NCI-H526 (cell line): ENCODE measurements around the gene NETO2.
"Not testable (repeated sequence)": the region's sequence is repeated elsewhere in the genome, so short reads cannot be mapped to it uniquely, and the experiment has no call there.

ENCODE experiments used
- DNase-seq, 2 experiments: peaks; one replicate each; lab custom pipeline; 2025; lab: John Stamatoyannopoulos, UW

NETO2 gene

GRCh38 chr16:47136099-47136842, 7.5 kb downstream of the NETO2 start:
- DNase-seq: no peak

GRCh38 chr16:47134550-47134949, 9.2 kb downstream of the NETO2 start:
- DNase-seq: no peak

GRCh38 chr16:47132308-47132707, 11.4 kb downstream of the NETO2 start:
- DNase-seq: no peak

GRCh38 chr16:47129755-47130435, 13.8 kb downstream of the NETO2 start:
- no peak for DNase-seq

GRCh38 chr16:47127541-47127940, 16.2 kb downstream of the NETO2 start:
- DNase-seq: no peak

GRCh38 chr16:47125757-47126156, 18.0 kb downstream of the NETO2 start:
- no peak for DNase-seq

GRCh38 chr16:47113130-47113529, 30.6 kb downstream of the NETO2 start:
- DNase-seq: no peak

GRCh38 chr16:47110939-47111338, 32.8 kb downstream of the NETO2 start:
- no peak for DNase-seq

GRCh38 chr16:47109361-47109760, 34.4 kb downstream of the NETO2 start:
- DNase-seq: no peak

- DNase-seq: not testable (repeated sequence)
Measured at GRCh38 chr16:47102921-47103320, 40.8 kb downstream of the NETO2 start.

- DNase-seq: not testable (repeated sequence)
Measured at GRCh38 chr16:47097154-47097553, 46.6 kb downstream of the NETO2 start.

GRCh38 chr16:47096297-47096696, 47.4 kb downstream of the NETO2 start:
- DNase-seq: no peak

GRCh38 chr16:47084198-47084597, 59.5 kb downstream of the NETO2 start:
- DNase-seq: no peak

GRCh38 chr16:47082099-47082865, 61.5 kb downstream of the NETO2 start:
- no peak for DNase-seq

GRCh38 chr16:47081115-47081514, 62.6 kb downstream of the NETO2 start:
- no peak for DNase-seq

GRCh38 chr16:47079860-47080259, 63.9 kb downstream of the NETO2 start:
- no peak for DNase-seq

- no peak for DNase-seq
Measured at GRCh38 chr16:47073223-47074155, 70.3 kb downstream of the NETO2 start.

- DNase-seq: no peak
Measured at GRCh38 chr16:47072158-47072557, 71.6 kb downstream of the NETO2 start.

GRCh38 chr16:47069841-47070584, 73.7 kb downstream of the NETO2 start:
- DNase-seq: no peak

GRCh38 chr16:47069313-47069712, 74.4 kb downstream of the NETO2 start:
- no peak for DNase-seq

- DNase-seq: no peak
Measured at GRCh38 chr16:47067203-47067602, 76.5 kb downstream of the NETO2 start.
